GM20431 (cell line): ENCODE measurements around the gene LPAR6.

Source experiments
- in situ Hi-C: fragments of 300-500 bp; cut with MseI, MboI; formaldehyde crosslinking; loops from one replicate; pipeline ENCODE4 v1.15.0; 2020; ENCODE audit warnings: low sequenced_read_pairs; ENCODE audit not compliant: unreplicated experiment

LPAR6 gene

DNA sequence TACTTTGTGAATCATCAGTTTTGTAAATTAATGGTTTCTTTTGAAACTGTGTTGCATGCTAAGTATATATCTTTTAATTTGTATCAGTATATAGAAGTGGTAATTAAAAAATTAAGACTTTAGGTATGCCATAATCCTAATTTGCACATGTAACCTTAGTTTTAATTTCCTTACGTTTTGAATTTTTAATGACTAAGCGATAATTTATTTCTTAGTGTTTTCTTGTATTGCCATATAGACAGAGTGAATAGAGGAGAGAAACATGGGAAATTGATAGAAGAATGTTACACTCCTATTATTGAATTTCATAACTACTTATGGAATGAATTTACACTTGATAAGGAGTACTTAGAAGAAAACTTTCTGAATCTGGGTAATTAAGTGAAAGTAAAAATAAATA lies 29.5 kb downstream of the LPAR6 start:
- in situ Hi-C loops: no loop called here

DNA sequence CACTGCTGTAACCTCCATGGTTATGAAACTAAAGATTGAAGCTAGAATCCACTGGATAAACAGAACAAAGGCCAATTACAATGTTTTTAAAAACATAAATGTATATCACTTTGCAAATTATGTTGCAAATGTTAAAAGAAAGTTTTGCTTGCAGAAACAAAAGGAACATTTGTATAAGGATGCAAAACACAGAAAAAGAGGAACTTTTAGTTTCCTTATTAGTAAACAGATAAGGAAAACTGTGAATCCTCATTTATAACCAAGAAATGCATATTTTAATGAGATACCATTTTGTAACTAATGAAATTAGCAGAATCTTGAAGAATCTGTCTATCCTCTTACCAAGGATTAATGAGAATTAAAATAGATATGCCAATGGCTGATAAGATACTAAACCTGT lies 32.3 kb downstream of the LPAR6 start:
- in situ Hi-C loops: no loop called here

DNA sequence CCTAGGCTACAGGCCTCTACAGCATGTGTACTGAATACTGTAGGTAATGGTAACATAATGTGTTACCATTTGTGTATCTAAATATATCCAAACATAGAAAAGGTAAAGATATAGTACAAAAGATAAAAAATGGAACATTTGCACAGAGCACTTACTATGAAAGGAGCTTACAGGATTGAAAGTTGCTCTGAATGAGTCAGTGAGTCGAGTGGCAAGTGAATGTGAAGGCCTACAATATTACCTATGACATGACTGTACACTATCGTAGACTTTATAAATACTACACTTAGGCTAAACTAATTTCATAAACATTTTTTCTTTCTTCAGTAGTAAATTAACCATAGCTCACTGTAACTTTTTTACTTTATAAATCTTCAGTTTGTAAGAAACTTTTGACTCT lies 35.1 kb downstream of the LPAR6 start:
- in situ Hi-C loops: no loop called here

DNA sequence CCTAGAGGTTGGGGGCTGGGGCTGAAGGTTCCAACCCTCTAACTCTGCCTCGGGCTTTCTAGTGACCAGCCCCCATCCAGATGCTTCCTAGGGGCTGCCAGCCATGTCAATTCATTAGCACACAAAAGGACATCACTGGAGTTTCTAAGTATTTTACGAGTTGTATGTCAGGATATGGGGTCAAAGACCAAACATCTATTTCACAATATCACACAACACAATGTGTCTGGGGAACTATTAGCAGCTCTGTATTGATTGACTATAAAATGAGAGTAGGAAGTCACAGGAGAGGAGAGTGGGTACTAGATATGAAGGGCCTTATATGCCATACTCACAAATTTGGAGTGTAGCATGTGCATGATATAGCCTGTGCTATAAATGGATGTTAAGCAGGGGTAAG lies 42.1 kb downstream of the LPAR6 start:
- in situ Hi-C loops: no loop called here

DNA sequence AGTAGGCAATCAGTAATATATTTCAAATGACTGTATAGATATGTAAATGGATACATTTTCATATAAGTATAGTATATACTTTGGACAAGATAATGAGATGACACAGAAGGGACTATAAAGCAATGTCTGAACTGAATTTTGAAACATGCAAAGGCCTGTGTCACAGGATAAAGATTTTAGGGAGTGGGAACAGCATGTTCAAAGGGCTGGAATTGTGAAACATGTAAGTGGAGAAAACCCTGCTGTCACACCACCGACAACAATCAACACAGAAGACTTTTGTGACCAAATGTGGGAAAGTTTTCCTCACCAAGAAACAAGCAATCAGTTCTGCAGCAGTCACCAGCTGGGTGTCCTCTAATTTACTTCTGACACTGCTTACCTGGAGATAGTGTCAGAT lies 42.9 kb downstream of the LPAR6 start:
- in situ Hi-C loops: no loop called here
